HepG2 (cell line): ENCODE measurements around the gene ERMAP. TPM values are rescaled to one million over a fixed set of nuclear protein-coding genes. Genes with fewer than 3 reads are reported as not detected.

Experiments used
- ATF7 ChIP-seq, 2 experiments: fragments of 450-650 bp in 1 of 2; sonication (generic) in 1 of 2; formaldehyde crosslinking in 1 of 2; IDR thresholded peaks; 2 replicates each; pipeline versions ENCODE4 v1.4.0 to v1.6.1; 2016 to 2020; ENCODE audit warnings: antibody characterized with exemption in 1 of 2, mild to moderate bottlenecking in 1 of 2, missing genetic modification reagents in 1 of 2
- FOXP4 ChIP-seq: sonication (generic); formaldehyde crosslinking; IDR thresholded peaks from 2 replicates; pipeline ENCODE4 v1.4.0; 2020; ENCODE audit warnings: missing genetic modification reagents
- HOXD1 ChIP-seq: sonication (generic); formaldehyde crosslinking; IDR thresholded peaks from 2 replicates; pipeline ENCODE4 v1.5.0; 2020; ENCODE audit warnings: missing genetic modification reagents
- MAF1 ChIP-seq: sonication (generic); formaldehyde crosslinking; IDR thresholded peaks from 2 replicates; pipeline ENCODE4 v1.5.0; 2020; ENCODE audit warnings: missing genetic modification reagents, borderline replicate concordance
- MXD1 ChIP-seq: sonication (generic); formaldehyde crosslinking; IDR thresholded peaks from 2 replicates; pipeline ENCODE4 v1.4.0; 2020; ENCODE audit warnings: mild to moderate bottlenecking, missing genetic modification reagents
- PAX8 ChIP-seq: sonication (generic); formaldehyde crosslinking; IDR thresholded peaks from 2 replicates; pipeline ENCODE4 v1.8.0; 2022; ENCODE audit warnings: mild to moderate bottlenecking, missing genetic modification reagents, borderline replicate concordance
- PAXIP1 ChIP-seq: sonication (generic); formaldehyde crosslinking; conservative IDR thresholded peaks from 2 replicates; pipeline ENCODE4 v1.4.0; 2020; ENCODE audit warnings: mild to moderate bottlenecking, missing genetic modification reagents, moderate library complexity
- SOX6 ChIP-seq, 2 experiments: fragments of 450-650 bp in 1 of 2; sonication (generic) in 1 of 2; formaldehyde crosslinking in 1 of 2; IDR thresholded peaks; 2 replicates each; pipeline versions ENCODE4 v1.4.0 to v1.6.1; 2017 to 2020; ENCODE audit warnings: antibody characterized with exemption in 1 of 2, mild to moderate bottlenecking in 1 of 2, missing genetic modification reagents in 1 of 2
- SP1 ChIP-seq, 2 experiments: fragments of 450-650 bp in 1 of 2; sonication (generic) in 1 of 2; formaldehyde crosslinking in 1 of 2; IDR thresholded peaks; 2 replicates each; pipeline versions ENCODE4 v1.4.0 to v1.6.1; 2016 to 2020; ENCODE audit warnings: missing genetic modification reagents in 1 of 2
- TAF1 ChIP-seq: sonication (generic); formaldehyde crosslinking; IDR thresholded peaks from 2 replicates; pipeline ENCODE4 v1.4.0; 2020; ENCODE audit warnings: missing genetic modification reagents
- ZBTB10 ChIP-seq: sonication (generic); formaldehyde crosslinking; IDR thresholded peaks from 2 replicates; pipeline ENCODE4 v1.4.0; 2020; ENCODE audit warnings: missing genetic modification reagents, borderline replicate concordance
- ZFP1 ChIP-seq: IDR thresholded peaks from 2 replicates; pipeline ENCODE4 v1.6.1; 2016
- ZNF256 ChIP-seq: sonication (generic); formaldehyde crosslinking; conservative IDR thresholded peaks from 2 replicates; pipeline ENCODE4 v1.4.0; 2020; ENCODE audit warnings: missing genetic modification reagents
- ZNF354B ChIP-seq: sonication (generic); formaldehyde crosslinking; IDR thresholded peaks from 2 replicates; pipeline ENCODE4 v1.8.0; 2022; ENCODE audit warnings: mild to moderate bottlenecking, missing genetic modification reagents
- ZNF430 ChIP-seq: sonication (generic); formaldehyde crosslinking; IDR thresholded peaks from 2 replicates; pipeline ENCODE4 v1.9.0; 2021; ENCODE audit warnings: mild to moderate bottlenecking, missing genetic modification reagents
- ZNF556 ChIP-seq: sonication (generic); formaldehyde crosslinking; IDR thresholded peaks from 2 replicates; pipeline ENCODE4 v1.4.0; 2020; ENCODE audit warnings: mild to moderate bottlenecking, missing genetic modification reagents, borderline replicate concordance
- ZNF570 ChIP-seq: sonication (generic); formaldehyde crosslinking; IDR thresholded peaks from 2 replicates; pipeline ENCODE4 v1.4.0; 2020; ENCODE audit warnings: mild to moderate bottlenecking, missing genetic modification reagents, borderline replicate concordance
- ZNF605 ChIP-seq: sonication (generic); formaldehyde crosslinking; IDR thresholded peaks from 2 replicates; pipeline ENCODE4 v1.8.0; 2022; ENCODE audit warnings: mild to moderate bottlenecking, missing genetic modification reagents
- ZNF670 ChIP-seq: sonication (generic); formaldehyde crosslinking; IDR thresholded peaks from 2 replicates; pipeline ENCODE4 v1.8.0; 2022; ENCODE audit warnings: mild to moderate bottlenecking, missing genetic modification reagents, borderline replicate concordance
- ZNF772 ChIP-seq: sonication (generic); formaldehyde crosslinking; IDR thresholded peaks from 2 replicates; pipeline ENCODE4 v1.5.0; 2020; ENCODE audit warnings: mild to moderate bottlenecking, missing genetic modification reagents
- ZNF83 ChIP-seq: sonication (generic); formaldehyde crosslinking; IDR thresholded peaks from 2 replicates; pipeline ENCODE4 v1.4.0; 2020; ENCODE audit warnings: missing genetic modification reagents, mild to moderate bottlenecking, borderline replicate concordance
- polyA plus RNA-seq, 8 experiments: library from polyadenylated mRNA; depleted of rRNA in 3 of 8; stranded (reverse) in 7 of 8; unstranded in 1 of 8; fragments of >200 nt; fragmentation: Illumina TruSeq in 4 of 8; extraction: Trizol in 4 of 8; gene quantifications; 2 replicates each; pipeline versions ENCODE4 v1.2.1 to v1.2.3, GENCODE V29; 2011 to 2016; ENCODE audit warnings: low read depth in 4 of 8, missing spikeins in 1 of 8, mixed read lengths in 1 of 8; ENCODE audit not compliant: insufficient read depth in 1 of 8
- total RNA-seq, 5 experiments: library from RNA; depleted of rRNA; stranded (reverse); fragments of >200 nt; fragmentation: Illumina TruSeq; extraction: Trizol; gene quantifications; 2 replicates each; pipeline ENCODE4 v1.2.3, GENCODE V29; 2016; ENCODE audit warnings: low read depth in 1 of 5

ERMAP gene
- total and polyA plus RNA-seq, 2 of the 13 experiments (the other 11 are each of a cell fraction or from before 2014, with no cell fraction given) = 2.2 to 4.4 TPM

- no peak for TF ChIP-seq FOXP4 (CRISPR knock-in tag)
- no peak for TF ChIP-seq PAX8 (CRISPR knock-in tag)
- TF ChIP-seq PAXIP1 = 0 out of 2 replicates have a peak, but pooled peaks have one; percentile 37
- no peak for TF ChIP-seq ZNF772 (CRISPR knock-in tag)
- TF ChIP-seq ZFP1 = no peak
- TF ChIP-seq SOX6 (IDR thresholded peaks at IDR 0.05) = no peak
- TF ChIP-seq SOX6 (CRISPR knock-in tag; IDR thresholded peaks at IDR 0.05) = 0 out of 2 replicates have a peak, but pooled peaks have one; percentile 21
- no peak for TF ChIP-seq TAF1 (CRISPR knock-in tag)
- TF ChIP-seq SP1 (IDR thresholded peaks at IDR 0.05) = no peak
- no peak for TF ChIP-seq SP1 (CRISPR knock-in tag; IDR thresholded peaks at IDR 0.05)
- peak; percentile 13; the same call in 1 of the 2 replicates for TF ChIP-seq MXD1 (CRISPR knock-in tag)
- TF ChIP-seq ATF7 (IDR thresholded peaks at IDR 0.05) = no peak
- no peak for TF ChIP-seq ATF7 (CRISPR knock-in tag; IDR thresholded peaks at IDR 0.05)
- TF ChIP-seq ZNF430 = peak; percentile 10; the same call in 1 of the 2 replicates
- TF ChIP-seq ZNF83 = no peak
- no peak for TF ChIP-seq MAF1 (CRISPR knock-in tag)
- 0 out of 2 replicates have a peak, but pooled peaks have one; percentile 18 for TF ChIP-seq ZNF354B (CRISPR knock-in tag)
- TF ChIP-seq ZNF556 (CRISPR knock-in tag) = 0 out of 2 replicates have a peak, but pooled peaks have one; percentile 22
- TF ChIP-seq ZNF570 (CRISPR knock-in tag) = 0 out of 2 replicates have a peak, but pooled peaks have one; percentile 19
- no peak for TF ChIP-seq ZBTB10 (CRISPR knock-in tag)
- no peak for TF ChIP-seq ZNF605
- no peak for TF ChIP-seq ZNF256 (CRISPR knock-in tag)
- no peak for TF ChIP-seq HOXD1 (CRISPR knock-in tag)
- TF ChIP-seq ZNF670 = no peak
These were observed 30.2 kb downstream of the ERMAP start (continued) for GRCh38 chr1:42847111-42847595.
